GM12875 (cell line): ENCODE data around the gene MYO1H.
"Not testable (repeated sequence)": the region's sequence is repeated elsewhere in the genome, so short reads cannot be mapped to it uniquely, and the experiment has no call there.

Source experiments
- H3K4me3 ChIP-seq: one replicate; pipeline ENCODE4 v1.5.1; 2011; ENCODE audit warnings: low read depth, low read length, control low read depth
- CTCF ChIP-seq: IDR thresholded peaks from 2 replicates; pipeline ENCODE4 v1.5.1; 2011; ENCODE audit warnings: low read depth, mild to moderate bottlenecking, control low read depth, inconsistent platforms, low read length, moderate library complexity, borderline replicate concordance; ENCODE audit not compliant: insufficient read depth

Gene MYO1H

GRCh38 chr12:109387425-109388166 lies 39.9 kb downstream of the MYO1H start:
- no peak overlapping the region for H3K4me3 ChIP-seq
- TF ChIP-seq CTCF = peak; percentile 66

- H3K4me3 ChIP-seq = no peak overlapping the region
- no peak for TF ChIP-seq CTCF
These were observed 40.5 kb downstream of the MYO1H start for GRCh38 chr12:109388167-109388563.

GRCh38 chr12:109389146-109389545 lies 41.4 kb downstream of the MYO1H start:
- no peak overlapping the region for H3K4me3 ChIP-seq
- no peak for TF ChIP-seq CTCF

- H3K4me3 ChIP-seq = no peak overlapping the region
- TF ChIP-seq CTCF = peak; percentile 84
These were observed 46.0 kb downstream of the MYO1H start for GRCh38 chr12:109393437-109394345.

- no peak for TF ChIP-seq CTCF
- no peak overlapping the region for H3K4me3 ChIP-seq
These were observed 47.2 kb downstream of the MYO1H start for GRCh38 chr12:109394891-109395290.

- H3K4me3 ChIP-seq = not testable (repeated sequence)
These were observed 57.1 kb downstream of the MYO1H start for GRCh38 chr12:109404841-109405240.

GRCh38 chr12:109406147-109406546 lies 58.4 kb downstream of the MYO1H start:
- not testable (repeated sequence) for H3K4me3 ChIP-seq
